Measurements from ENCODE around the gene RAC3. TPM values are rescaled to one million over a fixed set of nuclear protein-coding genes. Genes with fewer than 3 reads are reported as not detected.

RAC3 gene
- total and polyA plus RNA-seq, 2 of the 8 experiments (the other 6 are each of a cell fraction or from before 2014, with no cell fraction given) = 177 to 299 TPM

DNA sequence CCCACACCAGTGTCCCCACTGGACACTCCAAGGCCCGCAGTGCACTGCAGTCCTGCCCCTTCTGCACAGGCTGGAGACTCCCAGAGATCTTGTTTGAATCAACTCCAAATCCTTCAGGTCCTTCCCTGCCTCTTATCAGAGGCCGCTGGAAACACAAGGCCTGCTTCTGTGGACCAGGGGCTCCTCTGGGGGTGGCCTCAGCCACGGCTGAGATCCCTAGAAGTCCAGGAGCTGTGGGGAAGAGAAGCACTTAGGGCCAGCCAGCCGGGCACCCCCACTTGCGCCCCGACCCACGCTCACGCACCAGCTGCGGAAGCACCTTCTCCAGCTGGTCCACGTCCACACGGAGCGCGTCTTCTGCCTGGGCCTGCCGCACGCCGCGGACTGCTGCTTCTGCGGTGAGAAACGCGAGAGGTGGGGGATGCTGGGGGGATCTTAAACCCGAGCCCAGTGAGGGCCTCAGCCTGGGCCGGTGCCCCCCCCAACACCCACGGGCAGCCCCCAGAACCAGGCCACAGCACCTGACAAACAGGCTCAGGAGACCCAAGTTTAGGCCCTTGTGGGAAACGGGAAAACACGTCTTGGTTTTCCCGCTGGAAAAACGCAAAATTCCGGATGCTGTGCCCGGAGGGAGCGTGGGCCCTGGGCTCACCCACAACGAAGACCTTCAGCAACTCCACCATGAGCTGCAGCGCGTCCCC is 12.3 kb upstream of the RAC3 start:
- Histone ChIP-seq H2BK12ac (ENCODE audit: low read depth, low read length) (no peak overlapping the region), H3K9ac (replicated peaks in 1 of 4; ENCODE audit: extremely low read depth in 1 of 4, low read depth in 3 of 4, low read length in 3 of 4) (no peak overlapping the region), H2BK120ac (replicated peaks; ENCODE audit: low read depth, low read length) (no peak overlapping the region), H3K27ac (ENCODE audit: low read depth, low read length) (no peak overlapping the region), H3K4me2 (ENCODE audit: insufficient read depth in 1 of 2, low read depth in 2 of 2, low read length in 2 of 2) (no peak overlapping the region), H2BK15ac (ENCODE audit: low read length) (no peak overlapping the region), H3K79me1 (ENCODE audit: low read depth, low read length) (peaks cover 4% of the 10 kb centered on the region; the same call in 1 of the 2 replicates), H2BK20ac (ENCODE audit: low read length) (no peak overlapping the region), H3K36me3 (ENCODE audit: control insufficient read depth in 2 of 4, insufficient read depth in 4 of 4, low read length in 3 of 4) (no peaks in the 10 kb centered on the region), H2BK5ac (ENCODE audit: low read depth, low read length) (no peak overlapping the region), H3K4me3 (ENCODE audit: extremely low read depth in 1 of 4, insufficient read depth in 2 of 4, low read depth in 3 of 4, low read length in 4 of 4) (no peak overlapping the region), H2AFZ (ENCODE audit: low read length) (no peak overlapping the region), H4K5ac (ENCODE audit: insufficient read length, low read depth, low read length) (no peak overlapping the region), H3K14ac (ENCODE audit: insufficient read length) (no peak overlapping the region), H3K27me3 (replicated peaks in 1 of 4; ENCODE audit: control insufficient read depth in 3 of 4, extremely low read depth in 1 of 4, insufficient read depth in 3 of 4, low read length in 3 of 4) (no peaks in the 10 kb centered on the region), H3K56ac (replicated peaks; ENCODE audit: insufficient read length, low read depth, low read length) (no peak overlapping the region), H3K23me2 (ENCODE audit: low read depth, low read length) (peaks cover 12% of the 10 kb centered on the region), H3K4me1 (replicated peaks in 1 of 4; ENCODE audit: control insufficient read depth in 3 of 4, insufficient read depth in 4 of 4, low read length in 3 of 4) (peaks cover 0 to 12% (median 8%) of the 10 kb centered on the region in 4 experiments; a peak in 5 of 7 replicates), H3K4ac (replicated peaks; ENCODE audit: insufficient read length, low read depth, low read length) (no peak overlapping the region), H4K91ac (replicated peaks; ENCODE audit: insufficient read length, low read length) (no peak overlapping the region), H3K9me3 (ENCODE audit: insufficient read depth in 2 of 2, low read depth in 1 of 2, low read length in 1 of 2) (no peaks in the 10 kb centered on the region), H2AK5ac (ENCODE audit: low read depth, low read length) (no peak overlapping the region), H4K20me1 (replicated peaks in 1 of 2; ENCODE audit: control insufficient read depth in 1 of 2, insufficient read depth in 2 of 2, low read length in 2 of 2) (peaks cover 8 to 15% of the 10 kb centered on the region in 2 experiments), H3K79me2 (ENCODE audit: control insufficient read depth in 1 of 2, insufficient read depth in 2 of 2, low read length in 2 of 2) (peaks cover 0 to 12% of the 10 kb centered on the region in 2 experiments; a peak in 1 of 4 replicates), H3K18ac (ENCODE audit: extremely low read depth, low read length) (no peak overlapping the region), H3K23ac (ENCODE audit: insufficient read length) (no peak overlapping the region), H4K8ac (ENCODE audit: extremely low read depth, insufficient read depth, low read length) (no peak overlapping the region; the same call in 1 of the 2 replicates)
- POLR2A ChIA-PET (ENCODE audit: partially characterized antibody) = interaction anchor here (0.6 to 3.7 kb wide), 18 partner anchors 12 to 146 kb away, joined by 3 to 13 read pairs (median 6); partner anchors contain the start of genes DCXR, FASN, GPS1 and NOTUM
- CTCF ChIA-PET (ENCODE audit: partially characterized antibody) = interaction anchor here (0.5 to 4.7 kb wide), 41 partner anchors 8 to 419 kb away, joined by 3 to 29 read pairs (median 6); partner anchors contain the start of genes ASPSCR1, DCXR, MAFG and SIRT7
- DNase-seq (ENCODE audit: low read depth in 1 of 2, low spot score in 2 of 2) (no peak), FAIRE-seq (no peak)
- WGBS, 2 experiments (ENCODE audit: extremely low coverage in 1 of 2, insufficient coverage in 1 of 2, insufficient read length in 1 of 2, insufficient replicate concordance in 2 of 2, low coverage in 1 of 2, low lambda C conversion rate in 2 of 2, missing lambda C conversion rate in 1 of 2) = 95% methylated on average over 32 of the region's 33 CpGs; no CpG with 5 or more reads in 1 of the 2 experiments
- TF ChIP-seq RBBP5 (IDR thresholded peaks at IDR 0.05; ENCODE audit: borderline replicate concordance, low read depth, low read length) = no peak
- no peak for TF ChIP-seq KDM5A (IDR thresholded peaks at IDR 0.05; ENCODE audit: low read length)
- TF ChIP-seq CEBPB (IDR thresholded peaks at IDR 0.05; ENCODE audit: low read depth, low read length) = no peak

Data from H1 (cell line).